ENCODE measurements around the gene NPM1.

Gene NPM1

GRCh38 chr5:171429543-171429910 is 41.9 kb downstream of the NPM1 start:
- FAIRE-seq = no peak

- no peak for FAIRE-seq
These were observed 43.7 kb downstream of the NPM1 start for GRCh38 chr5:171431251-171431777.

- no peak for FAIRE-seq
These were observed 44.4 kb downstream of the NPM1 start for GRCh38 chr5:171432076-171432475.

GRCh38 chr5:171432583-171433351 is 45.1 kb downstream of the NPM1 start:
- no peak for FAIRE-seq

- no peak for FAIRE-seq
These were observed 45.7 kb downstream of the NPM1 start for GRCh38 chr5:171433352-171433698.

- FAIRE-seq = no peak
These were observed 46.5 kb downstream of the NPM1 start for GRCh38 chr5:171433982-171434676.

GRCh38 chr5:171434874-171435273 is 47.2 kb downstream of the NPM1 start:
- FAIRE-seq = no peak

GRCh38 chr5:171435908-171436307 is 48.3 kb downstream of the NPM1 start:
- FAIRE-seq = no peak

- FAIRE-seq = no peak
These were observed 49.2 kb downstream of the NPM1 start for GRCh38 chr5:171436804-171437285.

- no peak for FAIRE-seq
These were observed 49.7 kb downstream of the NPM1 start for GRCh38 chr5:171437286-171437821.

- no peak for FAIRE-seq
These were observed 51.1 kb downstream of the NPM1 start for GRCh38 chr5:171438738-171439137.

- FAIRE-seq = no peak
These were observed 53.7 kb downstream of the NPM1 start for GRCh38 chr5:171441246-171441791.

GRCh38 chr5:171442287-171443042 is 54.8 kb downstream of the NPM1 start:
- no peak for FAIRE-seq

GRCh38 chr5:171444582-171444981 is 56.9 kb downstream of the NPM1 start:
- no peak for FAIRE-seq

GRCh38 chr5:171445644-171446516 is 58.2 kb downstream of the NPM1 start:
- FAIRE-seq = no peak

- no peak for FAIRE-seq
These were observed 59.6 kb downstream of the NPM1 start for GRCh38 chr5:171447226-171447625.

GRCh38 chr5:171449426-171449825 is 61.8 kb downstream of the NPM1 start:
- FAIRE-seq = no peak

- FAIRE-seq = no peak
These were observed 63.0 kb downstream of the NPM1 start for GRCh38 chr5:171450423-171451331.

- no peak for FAIRE-seq
These were observed 63.8 kb downstream of the NPM1 start for GRCh38 chr5:171451421-171451820.

GRCh38 chr5:171453056-171453725 is 65.5 kb downstream of the NPM1 start:
- FAIRE-seq = no peak

Measured in A204.1 (cell line).